Brain microvascular endothelial cell (primary cell): ENCODE data around the gene DHRS1.
A peak's percentile ranks its signal among the peaks of the same experiment; 100 is the strongest.

Source experiments
- DNase-seq: peaks from one replicate; pipeline ENCODE4 v3.0.0-alpha.2; 2020
- H3K27ac ChIP-seq: fragments of 250-450 bp; sonication (Bioruptor Pico); 2 replicates; pipeline ENCODE4 v1.5.1; 2020; ENCODE audit warnings: mild to moderate bottlenecking, moderate library complexity
- H3K27me3 ChIP-seq: fragments of 250-450 bp; sonication (Bioruptor Pico); replicated peaks from 2 replicates; pipeline ENCODE4 v1.5.1; 2020; ENCODE audit warnings: mild to moderate bottlenecking
- H3K36me3 ChIP-seq: fragments of 250-450 bp; sonication (Bioruptor Pico); replicated peaks from 2 replicates; pipeline ENCODE4 v1.5.1; 2020; ENCODE audit warnings: mild to moderate bottlenecking
- H3K4me3 ChIP-seq: 2 replicates; pipeline ENCODE4 v1.5.1; 2011; ENCODE audit warnings: low read depth, mild to moderate bottlenecking, control low read depth, low read length, moderate library complexity
- CTCF ChIP-seq: IDR thresholded peaks from 2 replicates; pipeline ENCODE4 v1.5.1; 2011; ENCODE audit warnings: low read depth, mild to moderate bottlenecking, moderate library complexity, low read length, control low read depth, inconsistent platforms; ENCODE audit errors: missing control alignments
- in situ Hi-C: cut with HindIII; loops from 2 replicates; pipeline ENCODE4 v1.10.0; 2017; ENCODE audit warnings: low sequenced_read_pairs, low pct_ligation_motif_present

Gene DHRS1

GRCh38 chr14:24308342-24309124 lies 9.0 kb upstream of the DHRS1 start:
- in situ Hi-C loops: no loop called here
- H3K27me3 ChIP-seq: no peaks in the 10 kb centered on the region
- H3K4me3 ChIP-seq: no peak overlapping the region
- no peak for TF ChIP-seq CTCF
- H3K27ac ChIP-seq: no peak overlapping the region
- DNase-seq: no peak
- peaks cover 30% of the 10 kb centered on the region for H3K36me3 ChIP-seq

- peak; percentile 55 for DNase-seq
- in situ Hi-C loops: no loop called here
- Histone ChIP-seq H3K36me3 (peaks cover 36% of the 10 kb centered on the region), H3K27me3 (no peaks in the 10 kb centered on the region), H3K27ac (no peak within 1 kb of the TSS), H3K4me3 (no peak within 1 kb of the TSS)
- TF ChIP-seq CTCF: peak; percentile 98
Measured at GRCh38 chr14:24307575-24308341, 8.2 kb upstream of the DHRS1 start, which contains the start of gene CIDEB. Gene CIDEB, minus strand, starts transcription at chr14:24307977. Its CDS starts 119 bp downstream, at chr14:24307858.

- DNase-seq: no peak
- in situ Hi-C loops: no loop called here
- Histone ChIP-seq H3K4me3 (no peak overlapping the region), H3K36me3 (peaks cover 42% of the 10 kb centered on the region), H3K27ac (no peak overlapping the region), H3K27me3 (no peaks in the 10 kb centered on the region)
- TF ChIP-seq CTCF: no peak
Measured at GRCh38 chr14:24307156-24307574, 7.6 kb upstream of the DHRS1 start.

- Histone ChIP-seq H3K27ac (no peak overlapping the region), H3K4me3 (no peak overlapping the region), H3K36me3 (peaks cover 50% of the 10 kb centered on the region), H3K27me3 (no peaks in the 10 kb centered on the region)
- in situ Hi-C loops: no loop called here
- no peak for DNase-seq
- TF ChIP-seq CTCF: no peak
Measured at GRCh38 chr14:24304019-24304387, 4.4 kb upstream of the DHRS1 start.

GRCh38 chr14:24300326-24300980 lies 873 bp upstream of the DHRS1 start:
- H3K36me3 ChIP-seq: peaks cover 45% of the 10 kb centered on the region
- DNase-seq: no peak
- TF ChIP-seq CTCF: no peak
- H3K27me3 ChIP-seq: no peaks in the 10 kb centered on the region
- H3K27ac ChIP-seq: no peak overlapping the region
- peak overlapping the region; percentile 98 for H3K4me3 ChIP-seq
- in situ Hi-C loops: no loop called here
